ENCODE measurements around the gene CFAP46. TPM values are rescaled to one million over a fixed set of nuclear protein-coding genes. Genes with fewer than 3 reads are reported as not detected.

The CFAP46 gene
- total and polyA plus RNA-seq, 2 experiments from 2014 or later, result 3.1 to 5.4 TPM

DNA sequence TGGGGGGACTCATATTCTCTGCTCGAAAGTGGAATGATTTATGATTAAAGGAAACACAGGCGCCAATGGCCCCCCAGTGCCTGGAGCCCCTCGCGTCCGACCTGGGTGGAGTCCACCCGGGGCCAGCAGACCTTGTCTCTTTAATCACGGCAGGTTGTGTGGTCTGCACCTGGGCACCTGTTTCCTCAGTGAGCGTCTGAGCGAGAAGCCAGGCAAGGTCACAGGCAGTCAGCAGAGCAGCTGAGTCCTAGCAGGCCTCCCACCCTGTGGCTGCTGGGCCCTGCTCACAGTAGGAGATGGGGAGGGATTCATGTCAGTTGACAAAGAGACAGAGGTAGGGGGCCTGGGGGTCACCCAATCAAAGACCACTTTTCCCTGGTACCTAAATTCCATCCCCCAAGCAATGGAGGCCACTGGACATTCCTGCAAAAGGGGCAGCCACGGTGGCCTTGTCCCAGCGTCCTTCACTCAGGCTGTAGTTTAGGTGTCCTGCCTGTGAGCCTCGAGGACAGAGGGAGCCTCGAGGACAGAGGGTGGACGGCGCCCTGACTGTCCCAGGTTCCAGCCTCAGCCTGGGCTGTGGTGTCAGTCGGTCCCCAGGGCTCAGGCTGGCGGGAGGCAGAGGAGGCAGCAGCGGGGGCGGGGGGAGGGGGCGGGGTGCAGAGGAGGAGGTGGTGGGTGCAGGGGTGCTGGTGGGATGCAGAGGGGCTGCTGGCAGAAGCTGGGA lies 49.5 kb upstream of the CFAP46 start (continued):
- TF ChIP-seq CTCF (conservative IDR thresholded peaks at IDR 0.05; ENCODE audit: low read depth in 2 of 2), result no peak
- no peak for TF ChIP-seq STAT1 (IDR thresholded peaks at IDR 0.05; ENCODE audit: unreplicated experiment)
- no peak for TF ChIP-seq ETS1 (IDR thresholded peaks at IDR 0.05)
- TF ChIP-seq ZNF331 (CRISPR knock-in tag; IDR thresholded peaks at IDR 0.05; ENCODE audit: low read depth), result no peak
- TF ChIP-seq EZH2phosphoT487 (IDR thresholded peaks at IDR 0.05; ENCODE audit: unreplicated experiment), result no peak
- TF ChIP-seq JUNB (IDR thresholded peaks at IDR 0.05; ENCODE audit: unreplicated experiment), result no peak

DNA sequence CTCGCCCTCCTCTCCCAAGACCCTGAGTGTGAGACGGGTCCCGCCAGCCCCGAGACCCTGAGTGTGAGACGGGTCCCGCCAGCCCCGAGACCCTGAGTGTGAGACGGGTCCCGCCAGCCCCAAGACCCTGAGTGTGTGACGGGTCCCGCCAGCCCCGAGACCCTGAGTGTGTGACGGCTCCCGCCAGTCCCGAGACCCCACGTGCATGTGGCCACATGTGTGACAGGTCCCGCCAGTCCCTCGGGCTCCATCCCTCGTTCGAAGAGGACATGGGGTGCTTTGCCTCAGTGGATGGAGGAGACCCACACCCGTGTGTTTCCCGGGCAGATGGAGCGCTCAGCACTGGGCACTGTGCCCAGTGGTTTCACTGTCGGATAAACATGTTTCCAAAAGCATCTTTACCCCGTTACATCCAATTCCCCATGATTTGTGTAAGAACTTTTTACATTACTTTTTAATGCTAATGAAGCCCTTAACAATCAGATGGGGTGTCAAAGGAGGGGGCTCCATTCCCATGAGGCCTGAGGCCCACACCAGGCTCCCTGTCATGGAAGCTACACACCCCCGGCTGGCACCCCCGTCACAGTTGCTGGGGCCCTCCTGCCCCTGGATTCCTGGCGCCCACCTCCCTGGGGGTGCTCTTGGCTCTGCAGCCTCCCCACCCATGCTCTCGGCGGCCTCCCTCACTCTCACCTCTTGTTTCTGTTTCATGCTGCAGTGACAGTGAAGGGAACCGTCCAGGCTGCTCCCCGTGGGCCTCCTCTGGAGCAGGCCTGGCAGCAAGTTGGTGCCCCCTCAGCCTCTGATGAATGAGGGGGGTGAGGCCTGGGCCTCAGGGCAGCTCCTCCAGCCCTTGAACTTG lies 48.5 kb upstream of the CFAP46 start:
- no peaks in the 10 kb centered on the region for H3K4me1 Mint-ChIP-seq
- no peak overlapping the region for H3K27ac ChIP-seq (ENCODE audit: low read depth)
- DNase-seq (ENCODE audit: low spot score) (no peak), ATAC-seq (no peak)
- H3K36me3 ChIP-seq (ENCODE audit: insufficient read depth), result no peaks in the 10 kb centered on the region
- no peak overlapping the region for H3K4me2 ChIP-seq
- H3K27me3 ChIP-seq (ENCODE audit: insufficient read depth), result no peaks in the 10 kb centered on the region
- H3K27me3 Mint-ChIP-seq (ENCODE audit: insufficient read depth, low read depth, poor library complexity), result peaks cover 2% of the 10 kb centered on the region
- H3K9me3 Mint-ChIP-seq, result no peaks in the 10 kb centered on the region
- H3K27ac Mint-ChIP-seq, result no peak overlapping the region
- H3K4me3 Mint-ChIP-seq, result no peak overlapping the region
- no peaks in the 10 kb centered on the region for H3K36me3 Mint-ChIP-seq (ENCODE audit: low read depth)
- no peaks in the 10 kb centered on the region for H3F3A ChIP-seq (replicated peaks; ENCODE audit: low read depth)
- no peaks in the 10 kb centered on the region for H3K79me2 ChIP-seq (replicated peaks; ENCODE audit: insufficient read depth)
- no peaks in the 10 kb centered on the region for H3K4me1 ChIP-seq (ENCODE audit: insufficient read depth)
- no peaks in the 10 kb centered on the region for H3K9me2 ChIP-seq (ENCODE audit: insufficient read depth)
- H4K20me1 ChIP-seq (replicated peaks; ENCODE audit: insufficient read depth), result no peaks in the 10 kb centered on the region
- no peak overlapping the region for H3K4me3 ChIP-seq
- no peak overlapping the region for H2AFZ ChIP-seq
- TF ChIP-seq ZNF114 (CRISPR knock-in tag; IDR thresholded peaks at IDR 0.05), result no peak
- TF ChIP-seq EZH2 (IDR thresholded peaks at IDR 0.05; ENCODE audit: low read depth, unreplicated experiment), result no peak
- TF ChIP-seq CTCF (conservative IDR thresholded peaks at IDR 0.05; ENCODE audit: low read depth in 2 of 2), result no peak
- TF ChIP-seq REST (IDR thresholded peaks at IDR 0.05; ENCODE audit: unreplicated experiment), result no peak
- no peak for TF ChIP-seq NANOG (IDR thresholded peaks at IDR 0.05; ENCODE audit: borderline replicate concordance)
- no peak for TF ChIP-seq ZNF331 (CRISPR knock-in tag; IDR thresholded peaks at IDR 0.05; ENCODE audit: low read depth)
- no peak for TF ChIP-seq JUNB (IDR thresholded peaks at IDR 0.05; ENCODE audit: unreplicated experiment)
- TF ChIP-seq ETS1 (IDR thresholded peaks at IDR 0.05), result no peak
- TF ChIP-seq STAT1 (IDR thresholded peaks at IDR 0.05; ENCODE audit: unreplicated experiment), result no peak
